Stimulated activated naive CD4-positive, alpha-beta T cell treated with Interleukin-2 at 50 U/mL for 16 hours (primary cell): ENCODE measurements around the gene NDUFA13.
A peak's percentile ranks its signal among the peaks of the same experiment; 100 is the strongest.

ENCODE experiments used
- DNase-seq: peaks from one replicate; lab custom pipeline; 2025; lab: John Stamatoyannopoulos, UW

NDUFA13 gene

GRCh38 chr19:19533841-19534240 is 17.8 kb downstream of the NDUFA13 start:
- DNase-seq = no peak

- no peak for DNase-seq
Observed at GRCh38 chr19:19534556-19535265, 18.7 kb downstream of the NDUFA13 start.

DNA sequence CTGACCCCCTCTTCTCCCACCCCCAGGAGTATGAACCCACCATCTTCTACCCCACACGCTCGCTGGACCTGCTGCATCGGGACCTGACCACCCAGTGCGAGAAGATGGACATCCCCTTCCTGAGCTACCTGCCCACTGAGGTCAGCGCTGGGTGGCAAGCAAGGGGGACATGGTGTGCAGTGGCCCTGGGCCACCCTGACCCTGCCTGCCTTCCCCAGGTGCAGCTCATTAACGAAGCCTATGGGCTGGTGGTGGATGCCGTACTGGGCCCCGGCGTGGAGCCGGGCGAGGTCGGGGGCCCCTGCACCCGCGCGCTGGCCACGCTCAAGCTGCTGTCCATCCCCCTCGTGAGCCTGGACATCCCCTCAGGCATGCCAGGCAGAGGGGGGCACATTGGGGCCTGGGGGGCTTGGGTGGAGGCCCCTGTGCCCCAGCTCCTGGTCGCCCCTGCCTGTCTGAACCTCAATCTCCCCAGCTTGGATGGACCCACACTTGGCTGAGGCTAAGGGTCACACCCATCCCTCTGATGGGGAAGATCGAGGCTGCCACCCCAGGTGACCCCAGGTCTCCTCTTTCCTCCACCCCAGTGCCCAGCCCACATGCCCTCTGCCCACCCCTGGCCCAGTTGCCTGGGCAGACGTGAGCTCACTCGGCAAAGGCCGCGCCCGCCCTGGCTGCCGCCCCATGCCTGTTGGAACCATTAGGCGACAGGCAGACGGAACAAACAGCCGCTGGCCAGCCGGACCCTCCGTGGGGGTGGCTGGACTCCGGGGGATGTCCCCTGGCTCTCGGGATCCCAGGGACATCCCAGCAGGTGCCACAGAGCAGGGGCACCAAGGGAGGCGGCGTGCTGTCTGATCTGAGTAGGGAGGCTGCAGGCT is 19.5 kb downstream of the NDUFA13 start:
- DNase-seq = no peak

DNA sequence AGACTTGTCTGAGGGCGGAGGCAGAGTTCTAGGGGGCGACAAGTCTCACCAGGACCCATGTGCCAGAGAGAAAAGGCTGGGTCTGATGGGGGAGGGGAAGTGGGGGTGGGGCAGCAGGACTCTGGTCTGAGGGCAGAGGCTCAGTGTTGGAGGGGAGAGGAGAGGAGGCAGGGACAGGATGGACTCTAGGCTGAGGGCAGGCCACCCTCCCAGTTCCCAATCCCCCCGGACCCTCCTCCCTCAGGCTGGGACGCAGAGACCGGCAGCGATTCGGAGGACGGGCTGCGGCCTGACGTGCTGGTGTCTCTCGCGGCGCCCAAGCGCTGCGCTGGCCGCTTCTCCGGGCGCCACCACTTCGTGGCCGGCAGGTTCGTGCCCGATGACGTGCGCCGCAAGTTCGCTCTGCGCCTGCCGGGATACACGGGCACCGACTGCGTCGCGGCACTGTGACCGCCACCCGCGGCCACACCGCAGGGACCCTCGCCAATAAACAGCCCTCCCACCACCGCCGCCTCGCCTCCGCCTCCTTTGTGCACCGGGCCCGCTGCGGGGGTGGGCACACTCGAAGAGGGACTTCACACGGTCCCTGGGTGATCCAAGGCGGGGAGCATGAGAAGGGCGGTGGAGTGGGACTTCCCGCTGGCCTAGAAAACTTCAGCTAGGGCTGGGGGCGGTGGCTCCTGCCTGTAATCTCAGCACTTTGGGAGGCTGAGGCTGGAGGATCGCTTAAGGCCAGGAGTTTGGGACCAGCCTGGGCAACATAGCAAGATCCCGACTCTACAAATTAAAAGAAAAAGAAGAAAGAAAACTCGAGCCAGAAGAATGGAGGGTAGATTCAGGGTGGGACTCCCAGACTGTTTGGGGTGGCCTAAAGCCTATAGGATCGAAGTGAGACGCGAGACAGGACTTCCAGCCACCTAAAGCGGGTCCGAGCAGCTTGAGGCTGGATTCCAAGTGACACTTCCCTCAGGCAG is 21.3 kb downstream of the NDUFA13 start:
- DNase-seq = peak; percentile 13

DNA sequence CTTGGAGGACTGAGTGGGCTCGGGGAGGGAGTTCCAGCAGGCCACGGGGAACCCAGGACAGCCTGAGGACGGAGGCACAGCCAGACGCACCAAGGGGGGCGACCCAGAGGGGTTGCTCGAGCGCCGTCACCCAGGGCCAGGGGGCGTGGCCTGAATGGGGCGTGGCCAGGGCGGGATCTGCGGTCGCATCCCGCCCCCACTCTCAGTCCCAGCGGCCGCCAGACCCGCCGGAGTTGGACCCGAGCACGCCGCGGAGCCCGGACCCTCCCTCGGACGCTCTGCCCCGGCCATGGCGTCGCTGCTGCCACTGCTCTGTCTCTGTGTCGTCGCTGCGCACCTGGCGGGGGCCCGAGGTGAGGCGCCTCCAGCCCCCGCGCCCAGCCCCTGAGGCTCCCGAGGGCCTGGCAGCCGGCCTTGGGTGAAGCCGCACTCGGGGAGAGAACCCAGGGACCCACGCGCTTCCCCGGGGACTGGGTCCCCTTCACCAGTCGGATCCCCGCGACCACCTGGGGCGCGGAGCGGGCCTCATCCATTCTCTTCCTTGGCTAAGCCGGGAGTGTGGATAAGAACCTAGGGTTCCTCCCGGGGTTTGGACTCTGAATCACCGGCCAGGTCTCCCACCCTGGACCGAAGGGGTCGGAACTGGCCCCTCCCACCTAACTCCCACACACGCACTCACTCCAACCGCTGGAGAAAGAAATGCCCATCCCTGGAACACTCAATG is 22.2 kb downstream of the NDUFA13 start, which contains the start of gene CILP2:
Gene CILP2, plus strand, starts transcription at position 205 of the 724 bp plus-strand sequence. Its CDS starts 85 bp downstream, at position 290.
- peak; percentile 27 for DNase-seq

- DNase-seq = no peak
Observed at GRCh38 chr19:19538785-19539166, 22.8 kb downstream of the NDUFA13 start.

GRCh38 chr19:19539698-19540063 is 23.7 kb downstream of the NDUFA13 start:
- DNase-seq = no peak

- DNase-seq = peak; percentile 61
Observed at GRCh38 chr19:19540064-19540714, 24.2 kb downstream of the NDUFA13 start.

GRCh38 chr19:19540715-19541515 is 24.9 kb downstream of the NDUFA13 start:
- DNase-seq = peak; percentile 66

DNA sequence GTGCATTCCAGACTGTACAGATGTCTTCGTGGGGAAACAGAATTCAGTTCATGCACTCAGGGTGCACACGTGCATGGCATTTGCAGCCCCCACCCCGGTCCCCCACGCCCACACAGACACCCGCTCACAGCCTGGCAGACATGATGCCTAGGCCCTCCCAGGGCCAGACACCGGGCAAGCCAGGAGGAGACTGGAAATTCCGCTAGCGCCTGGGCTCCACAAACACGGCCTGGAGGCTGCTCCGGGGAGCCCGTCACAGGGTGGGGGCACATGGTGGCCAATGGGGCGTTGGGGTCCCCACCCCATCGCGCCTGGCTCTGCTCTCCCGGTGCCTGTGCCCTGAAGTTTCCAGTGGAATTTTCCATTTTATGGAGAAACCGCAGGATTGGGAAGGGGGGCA is 25.6 kb downstream of the NDUFA13 start:
- no peak for DNase-seq

DNA sequence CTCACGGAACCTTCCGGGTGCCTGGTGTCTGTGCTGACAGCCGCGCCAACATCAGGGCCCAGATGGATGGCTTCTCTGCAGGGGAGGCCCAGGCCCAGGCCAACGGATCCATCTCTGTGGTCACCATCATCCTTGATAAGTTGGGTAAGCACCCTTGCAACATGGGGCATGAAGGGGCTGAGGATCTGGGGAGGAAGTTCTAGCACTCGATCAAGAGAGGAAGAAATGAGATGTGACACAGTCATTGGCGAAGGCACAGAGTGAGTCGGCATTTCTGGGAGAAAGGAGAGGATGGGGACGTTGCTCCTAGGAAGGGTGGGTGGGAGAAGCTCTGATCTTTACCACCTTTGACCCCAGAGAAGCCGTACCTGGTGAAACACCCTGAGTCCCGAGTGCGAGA is 26.5 kb downstream of the NDUFA13 start:
- DNase-seq = no peak

DNA sequence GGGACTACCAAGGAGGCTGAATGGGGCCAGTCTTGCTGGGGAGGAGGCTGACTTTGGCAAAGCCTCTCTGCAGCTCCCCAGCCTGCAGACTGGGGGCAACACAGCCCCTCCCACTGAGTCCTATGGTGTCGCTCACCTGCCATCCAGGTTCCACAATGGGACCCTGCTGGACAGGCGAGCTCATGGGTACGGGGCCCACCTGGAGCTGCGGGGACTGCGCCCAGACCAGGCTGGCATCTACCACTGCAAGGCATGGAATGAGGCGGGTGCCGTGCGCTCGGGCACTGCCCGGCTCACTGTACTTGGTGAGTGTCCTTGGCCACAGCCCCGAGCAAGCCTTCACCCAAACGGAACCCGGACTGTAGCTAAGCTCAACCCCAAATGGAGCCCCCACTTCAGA is 27.1 kb downstream of the NDUFA13 start:
- DNase-seq = no peak

- no peak for DNase-seq
Observed at GRCh38 chr19:19543640-19544039, 27.6 kb downstream of the NDUFA13 start.

- DNase-seq = no peak
Observed at GRCh38 chr19:19544257-19544953, 28.4 kb downstream of the NDUFA13 start.

DNA sequence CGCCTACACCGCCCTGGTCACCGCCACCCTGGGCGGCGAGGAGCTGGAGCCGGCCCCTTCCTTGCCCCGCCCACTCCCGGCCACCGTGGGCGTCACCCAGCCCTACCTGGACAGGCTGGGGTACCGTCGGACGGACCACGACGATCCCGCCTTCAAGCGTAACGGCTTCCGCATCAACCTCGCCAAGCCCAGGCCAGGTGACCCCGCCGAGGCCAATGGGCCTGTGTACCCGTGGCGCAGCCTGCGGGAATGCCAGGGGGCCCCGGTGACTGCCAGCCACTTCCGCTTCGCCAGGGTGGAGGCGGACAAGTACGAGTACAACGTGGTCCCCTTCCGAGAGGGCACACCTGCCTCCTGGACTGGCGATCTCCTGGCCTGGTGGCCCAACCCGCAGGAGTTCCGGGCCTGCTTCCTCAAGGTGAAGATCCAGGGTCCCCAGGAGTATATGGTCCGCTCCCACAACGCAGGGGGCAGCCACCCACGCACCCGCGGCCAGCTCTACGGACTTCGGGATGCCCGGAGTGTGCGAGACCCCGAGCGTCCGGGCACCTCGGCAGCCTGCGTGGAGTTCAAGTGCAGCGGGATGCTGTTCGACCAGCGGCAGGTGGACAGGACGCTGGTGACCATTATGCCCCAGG is 29.0 kb downstream of the NDUFA13 start:
- no peak for DNase-seq

- DNase-seq = no peak
Observed at GRCh38 chr19:19545707-19546106, 29.7 kb downstream of the NDUFA13 start.

GRCh38 chr19:19546751-19547162 is 30.7 kb downstream of the NDUFA13 start:
- no peak for DNase-seq

- no peak for DNase-seq
Observed at GRCh38 chr19:19547674-19548336, 31.8 kb downstream of the NDUFA13 start.
